Activated CD4-positive, alpha-beta T cell treated with anti-CD3 and anti-CD28 coated beads, Interleukin-2, Interleukin-6, amounts not matched to agents 100 ng/mL and 50 ng/mL, durations not matched to agents 16 hours and 8 hours (primary cell): Measurements from ENCODE around the gene FOXP4.

Experiments
- DNase-seq: peaks from one replicate; pipeline ENCODE4 v3.0.0-alpha.2; 2020

Gene FOXP4

GRCh38 chr6:41650120-41650519 is 103.9 kb downstream of the FOXP4 start:
- no peak for DNase-seq

GRCh38 chr6:41651246-41651961 is 105.2 kb downstream of the FOXP4 start:
- no peak for DNase-seq
